ENCODE data around the gene CTXN1. TPM values are rescaled to one million over a fixed set of nuclear protein-coding genes. Genes with fewer than 3 reads are reported as not detected.
"Not testable (repeated sequence)": the region's sequence is repeated elsewhere in the genome, so short reads cannot be mapped to it uniquely, and the experiment has no call there.

The CTXN1 gene
- total RNA-seq, 1 donor from 2014 or later: 1.8 TPM

- Mint-ChIP-seq H3K4me3 (no peak overlapping the region), H3K36me3 (ENCODE audit: low read depth) (peaks cover 45% of the 10 kb centered on the region), H3K27me3 (no peaks in the 10 kb centered on the region), H3K4me1 (no peaks in the 10 kb centered on the region), H3K9me3 (no peaks in the 10 kb centered on the region), H3K27ac (no peak overlapping the region)
- no peak for DNase-seq
- intact Hi-C loops (cut with micrococcal nuclease): no loop called here
Observed at GRCh38 chr19:7962644-7963268, 36.8 kb upstream of the CTXN1 start.

GRCh38 chr19:7961920-7962626, 36.1 kb upstream of the CTXN1 start:
- H3K4me1 Mint-ChIP-seq: no peaks in the 10 kb centered on the region
- H3K27ac Mint-ChIP-seq: no peak overlapping the region
- intact Hi-C loops (cut with micrococcal nuclease): no loop called here
- no peak overlapping the region for H3K4me3 Mint-ChIP-seq
- no peaks in the 10 kb centered on the region for H3K27me3 Mint-ChIP-seq
- peaks cover 39% of the 10 kb centered on the region for H3K36me3 Mint-ChIP-seq (ENCODE audit: low read depth)
- no peaks in the 10 kb centered on the region for H3K9me3 Mint-ChIP-seq
- DNase-seq: no peak

- H3K4me3 Mint-ChIP-seq; intact Hi-C loops (cut with micrococcal nuclease); H3K9me3 Mint-ChIP-seq; DNase-seq; H3K27ac Mint-ChIP-seq; H3K4me1 Mint-ChIP-seq; H3K27me3 Mint-ChIP-seq: not testable (repeated sequence)
- H3K36me3 Mint-ChIP-seq (ENCODE audit: low read depth): peaks cover 32% of the 10 kb centered on the region
Observed at GRCh38 chr19:7961082-7961481, 35.1 kb upstream of the CTXN1 start.

GRCh38 chr19:7959211-7959610, 33.3 kb upstream of the CTXN1 start:
- intact Hi-C loops (cut with micrococcal nuclease): no loop called here
- Mint-ChIP-seq H3K4me3 (no peak overlapping the region), H3K4me1 (no peaks in the 10 kb centered on the region), H3K9me3 (no peaks in the 10 kb centered on the region), H3K27ac (no peak overlapping the region), H3K36me3 (ENCODE audit: low read depth) (peaks cover 27% of the 10 kb centered on the region), H3K27me3 (no peaks in the 10 kb centered on the region)
- no peak for DNase-seq

GRCh38 chr19:7955696-7956095, 29.8 kb upstream of the CTXN1 start:
- intact Hi-C loops (cut with micrococcal nuclease): no loop called here
- peaks cover 2% of the 10 kb centered on the region for H3K4me1 Mint-ChIP-seq
- DNase-seq: no peak
- no peak overlapping the region for H3K4me3 Mint-ChIP-seq
- H3K27me3 Mint-ChIP-seq: no peaks in the 10 kb centered on the region
- no peaks in the 10 kb centered on the region for H3K9me3 Mint-ChIP-seq
- H3K27ac Mint-ChIP-seq: no peak overlapping the region
- H3K36me3 Mint-ChIP-seq (ENCODE audit: low read depth): peaks cover 9% of the 10 kb centered on the region

GRCh38 chr19:7953576-7953975, 27.6 kb upstream of the CTXN1 start:
- no peak for DNase-seq
- intact Hi-C loops (cut with micrococcal nuclease): no loop called here
- Mint-ChIP-seq H3K4me1 (peaks cover 2% of the 10 kb centered on the region), H3K27ac (no peak overlapping the region), H3K9me3 (no peaks in the 10 kb centered on the region), H3K27me3 (no peaks in the 10 kb centered on the region), H3K36me3 (ENCODE audit: low read depth) (peaks cover 3% of the 10 kb centered on the region), H3K4me3 (no peak overlapping the region)

GRCh38 chr19:7953060-7953459, 27.1 kb upstream of the CTXN1 start:
- Mint-ChIP-seq H3K4me3 (no peak overlapping the region), H3K27me3 (no peaks in the 10 kb centered on the region), H3K4me1 (peaks cover 2% of the 10 kb centered on the region), H3K9me3 (no peaks in the 10 kb centered on the region), H3K27ac (no peak overlapping the region), H3K36me3 (ENCODE audit: low read depth) (peaks cover 3% of the 10 kb centered on the region)
- intact Hi-C loops (cut with micrococcal nuclease): no loop called here
- DNase-seq: no peak

- Mint-ChIP-seq H3K27me3 (no peaks in the 10 kb centered on the region), H3K4me1 (peaks cover 16% of the 10 kb centered on the region), H3K36me3 (ENCODE audit: low read depth) (peaks cover 2% of the 10 kb centered on the region), H3K9me3 (no peaks in the 10 kb centered on the region), H3K27ac (no peak overlapping the region), H3K4me3 (no peak overlapping the region)
- no peak for DNase-seq
- intact Hi-C loops (cut with micrococcal nuclease): loop anchor here (10.0 kb wide), 1 partner anchor 207 kb away; no protein-coding TSS in a partner anchor
Observed at GRCh38 chr19:7947939-7948338, 22.0 kb upstream of the CTXN1 start.

- peak; percentile 96 for DNase-seq
- peaks cover 22% of the 10 kb centered on the region for H3K4me1 Mint-ChIP-seq
- peak overlapping the region; percentile 98 for H3K27ac Mint-ChIP-seq
- no peaks in the 10 kb centered on the region for H3K27me3 Mint-ChIP-seq
- H3K9me3 Mint-ChIP-seq: no peaks in the 10 kb centered on the region
- intact Hi-C loops (cut with micrococcal nuclease): loop anchor here (1.0 to 10.0 kb wide), 5 partner anchors 58 to 1207 kb away; partner anchors contain the start of genes GPR108 and TRIP10
- peak overlapping the region; percentile 98 for H3K4me3 Mint-ChIP-seq
- peaks cover 14% of the 10 kb centered on the region for H3K36me3 Mint-ChIP-seq (ENCODE audit: low read depth)
Observed at GRCh38 chr19:7944177-7944761, 18.3 kb upstream of the CTXN1 start.

- Mint-ChIP-seq H3K27me3 (no peaks in the 10 kb centered on the region), H3K4me3 (peak within 1 kb of the TSS; percentile 98), H3K36me3 (ENCODE audit: low read depth) (peaks cover 18% of the 10 kb centered on the region), H3K27ac (peak within 1 kb of the TSS; percentile 98), H3K9me3 (no peaks in the 10 kb centered on the region), H3K4me1 (peaks cover 22% of the 10 kb centered on the region)
- intact Hi-C loops (cut with micrococcal nuclease): loop anchor here (1.0 to 10.0 kb wide), 8 partner anchors 18 to 1206 kb away; partner anchors contain the start of genes GPR108, MAP2K7, SNAPC2 and TRIP10
- peak; percentile 100 for DNase-seq
Observed at GRCh38 chr19:7943444-7944176, 17.7 kb upstream of the CTXN1 start, which contains the start of gene TIMM44. Gene TIMM44, minus strand, starts transcription at chr19:7943666. Its CDS starts 15 bp downstream, at chr19:7943651.

GRCh38 chr19:7942981-7943443, 17.1 kb upstream of the CTXN1 start:
- Mint-ChIP-seq H3K27me3 (no peaks in the 10 kb centered on the region), H3K4me1 (peaks cover 22% of the 10 kb centered on the region), H3K36me3 (ENCODE audit: low read depth) (peaks cover 18% of the 10 kb centered on the region), H3K4me3 (peak overlapping the region; percentile 98), H3K9me3 (no peaks in the 10 kb centered on the region), H3K27ac (peak overlapping the region; percentile 98)
- intact Hi-C loops (cut with micrococcal nuclease): loop anchor here (1.0 to 10.0 kb wide), 5 partner anchors 18 to 1206 kb away; partner anchors contain the start of genes GPR108, MAP2K7, SNAPC2 and TRIP10
- no peak for DNase-seq

GRCh38 chr19:7941895-7942596, 16.1 kb upstream of the CTXN1 start:
- intact Hi-C loops (cut with micrococcal nuclease): loop anchor here (5.0 to 10.0 kb wide), 2 partner anchors 213 to 1205 kb away; partner anchors contain the start of genes GPR108 and TRIP10
- Mint-ChIP-seq H3K36me3 (ENCODE audit: low read depth) (peaks cover 23% of the 10 kb centered on the region), H3K4me1 (peaks cover 22% of the 10 kb centered on the region), H3K27ac (no peak overlapping the region), H3K27me3 (no peaks in the 10 kb centered on the region), H3K4me3 (peak overlapping the region; percentile 98), H3K9me3 (no peaks in the 10 kb centered on the region)
- no peak for DNase-seq

GRCh38 chr19:7940841-7941240, 14.9 kb upstream of the CTXN1 start:
- Mint-ChIP-seq H3K27me3 (no peaks in the 10 kb centered on the region), H3K4me3 (peak overlapping the region; percentile 54), H3K4me1 (peaks cover 22% of the 10 kb centered on the region), H3K36me3 (ENCODE audit: low read depth) (peaks cover 24% of the 10 kb centered on the region), H3K27ac (no peak overlapping the region), H3K9me3 (no peaks in the 10 kb centered on the region)
- intact Hi-C loops (cut with micrococcal nuclease): loop anchor here (5.0 to 10.0 kb wide), 2 partner anchors 214 to 1204 kb away; partner anchors contain the start of genes GPR108 and TRIP10
- DNase-seq: no peak
